Measurements from ENCODE around the gene MT3.

GRCh38 chr16:56559109-56559508 lies 30.2 kb upstream of the MT3 start:
- TF ChIP-seq CTCF (IDR thresholded peaks at IDR 0.05), result no peak
- no peak for TF ChIP-seq POLR2A (IDR thresholded peaks at IDR 0.05)
